ENCODE results near the gene ORAI3. TPM values are rescaled to one million over a fixed set of nuclear protein-coding genes. Genes with fewer than 3 reads are reported as not detected.

Gene ORAI3
- total RNA-seq, 1 experiment from 2014 or later, result 26.9 TPM

GRCh38 chr16:30997725-30998711, 49.1 kb downstream of the ORAI3 start:
- H3K9me3 ChIP-seq (ENCODE audit: control insufficient read depth, insufficient read depth, low read depth, low read length), result no peaks in the 10 kb centered on the region
- peak overlapping the region; percentile 77 for H3K27ac ChIP-seq (ENCODE audit: low read length)
- peak overlapping the region; percentile 54 to 79 for H3K4me3 ChIP-seq (ENCODE audit: low read depth in 2 of 2, low read length in 2 of 2)
- H3K36me3 ChIP-seq (ENCODE audit: control insufficient read depth, insufficient read depth, low read length), result no peaks in the 10 kb centered on the region
- H3K4me1 ChIP-seq (ENCODE audit: control insufficient read depth, insufficient read depth, low read length), result peaks cover 32% of the 10 kb centered on the region
- DNase-seq (ENCODE audit: low read depth, low spot score) (no peak), ATAC-seq (peak; percentile 52)
- CTCF ChIA-PET, result interaction anchor here (0.6 to 1.3 kb wide), 3 partner anchors 13 to 93 kb away, joined by 3 to 8 read pairs (median 3); no protein-coding TSS in a partner anchor
- BruUV-seq (replicated peaks), result TSS peak; percentile 76
- peak; percentile 62; the same call in 1 of the 2 replicates for TF ChIP-seq TCF7L2 (IDR thresholded peaks at IDR 0.05; ENCODE audit: low read depth, low read length)
- no peak for TF ChIP-seq SIN3A (IDR thresholded peaks at IDR 0.05; ENCODE audit: borderline replicate concordance, insufficient read depth, low read depth, low read length)
- in situ Hi-C loops (cut with HindIII; ENCODE audit: low pct_unique_long_range_greater_than_20kb, low sequenced_read_pairs), result no loop called here
- no peaks in the 10 kb centered on the region for H3K27me3 ChIP-seq (ENCODE audit: control insufficient read depth, insufficient read depth, low read length)
- POLR2A ChIA-PET, result interaction anchor here (0.6 kb wide), 3 partner anchors 38 to 457 kb away, joined by 5 to 7 read pairs (median 7); no protein-coding TSS in a partner anchor
- intact Hi-C loops (cut with micrococcal nuclease; ENCODE audit: unreplicated experiment), result loop anchor here (1.0 to 10.0 kb wide), 2 partner anchors 29 to 447 kb away; partner anchors contain the start of gene ZNF843

- peak overlapping the region; percentile 77 for H3K27ac ChIP-seq (ENCODE audit: low read length)
- H3K36me3 ChIP-seq (ENCODE audit: control insufficient read depth, insufficient read depth, low read length), result no peaks in the 10 kb centered on the region
- ATAC-seq, result no peak
- intact Hi-C loops (cut with micrococcal nuclease; ENCODE audit: unreplicated experiment) (loop anchor here (1.0 to 10.0 kb wide), 2 partner anchors 28 to 446 kb away; partner anchors contain the start of gene ZNF843), in situ Hi-C loops (cut with HindIII; ENCODE audit: low pct_unique_long_range_greater_than_20kb, low sequenced_read_pairs) (no loop called here)
- DNase-seq (ENCODE audit: low read depth, low spot score), result no peak
- CTCF ChIA-PET, result interaction anchor here (0.6 to 1.3 kb wide), 2 partner anchors 14 to 15 kb away, joined by 3 to 8 read pairs; no protein-coding TSS in a partner anchor
- POLR2A ChIA-PET, result no interaction called here
- TF ChIP-seq TCF7L2 (IDR thresholded peaks at IDR 0.05; ENCODE audit: low read depth, low read length) (no peak), POLR2AphosphoS5 (IDR thresholded peaks at IDR 0.05; ENCODE audit: low read depth, low read length) (no peak), SIN3A (IDR thresholded peaks at IDR 0.05; ENCODE audit: borderline replicate concordance, insufficient read depth, low read depth, low read length) (no peak), CTCF (IDR thresholded peaks at IDR 0.05) (no peak), REST (IDR thresholded peaks at IDR 0.05; ENCODE audit: insufficient read depth in 1 of 2, low read depth in 2 of 2, low read length in 1 of 2) (no peak)
- no peak overlapping the region for H3K4me3 ChIP-seq (ENCODE audit: low read depth in 2 of 2, low read length in 2 of 2)
- BruUV-seq (replicated peaks), result no TSS peak
- no peaks in the 10 kb centered on the region for H3K9me3 ChIP-seq (ENCODE audit: control insufficient read depth, insufficient read depth, low read depth, low read length)
- H3K4me1 ChIP-seq (ENCODE audit: control insufficient read depth, insufficient read depth, low read length), result peaks cover 28% of the 10 kb centered on the region
- no peaks in the 10 kb centered on the region for H3K27me3 ChIP-seq (ENCODE audit: control insufficient read depth, insufficient read depth, low read length)
These were observed 50.2 kb downstream of the ORAI3 start for GRCh38 chr16:30998852-30999761.

All from Panc1 (cell line).